ENCODE results near the gene TMA7B. TPM values are rescaled to one million over a fixed set of nuclear protein-coding genes. Genes with fewer than 3 reads are reported as not detected.

Gene TMA7B
- total RNA-seq, 1 donor from 2014 or later = not detected

- no peak overlapping the region for H3K4me3 ChIP-seq
- peaks cover 43% of the 10 kb centered on the region for H3K27me3 ChIP-seq (ENCODE audit: low read depth)
- TF ChIP-seq CTCF (IDR thresholded peaks at IDR 0.05; ENCODE audit: borderline replicate concordance) = no peak
- H3K27ac ChIP-seq (replicated peaks) = no peak overlapping the region
- intact Hi-C loops (cut with micrococcal nuclease) = no loop called here
- no peaks in the 10 kb centered on the region for H3K9me3 ChIP-seq (replicated peaks)
- no peak for DNase-seq
- no peaks in the 10 kb centered on the region for H3K36me3 ChIP-seq
- peaks cover under 1% of the 10 kb centered on the region for H3K4me1 ChIP-seq
Measured at GRCh38 chr22:39980596-39980995, 20.4 kb downstream of the TMA7B start.

GRCh38 chr22:39983346-39983745, 23.1 kb downstream of the TMA7B start:
- no peak overlapping the region for H3K4me3 ChIP-seq
- H3K27ac ChIP-seq (replicated peaks) = no peak overlapping the region
- no peak for DNase-seq
- no peaks in the 10 kb centered on the region for H3K9me3 ChIP-seq (replicated peaks)
- intact Hi-C loops (cut with micrococcal nuclease) = no loop called here
- peaks cover 20% of the 10 kb centered on the region for H3K27me3 ChIP-seq (ENCODE audit: low read depth)
- no peaks in the 10 kb centered on the region for H3K36me3 ChIP-seq
- H3K4me1 ChIP-seq = peaks cover 4% of the 10 kb centered on the region
- no peak for TF ChIP-seq CTCF (IDR thresholded peaks at IDR 0.05; ENCODE audit: borderline replicate concordance)

DNA sequence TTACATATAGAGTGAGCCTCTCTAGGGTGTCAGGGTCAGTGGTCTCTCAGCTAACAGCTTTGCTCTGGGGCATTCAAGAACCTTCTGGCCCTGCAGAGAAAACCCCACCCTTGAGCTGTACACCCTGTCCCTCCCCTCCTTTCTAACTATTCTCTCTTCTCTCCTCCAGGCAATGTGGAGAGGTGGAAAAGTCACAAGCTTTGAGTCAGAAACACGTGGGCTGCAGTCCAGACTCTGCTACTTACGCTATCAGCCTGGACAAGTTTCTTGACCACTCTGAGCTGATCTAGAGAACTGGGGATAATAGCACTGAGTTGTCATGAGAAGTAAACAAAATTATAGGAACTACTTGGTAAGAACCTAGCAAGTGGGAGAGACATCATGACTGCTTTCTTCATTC, 23.8 kb downstream of the TMA7B start:
- no peak for TF ChIP-seq CTCF (IDR thresholded peaks at IDR 0.05; ENCODE audit: borderline replicate concordance)
- no peak for DNase-seq
- H3K4me1 ChIP-seq = peaks cover 7% of the 10 kb centered on the region
- H3K27me3 ChIP-seq (ENCODE audit: low read depth) = peaks cover 14% of the 10 kb centered on the region
- intact Hi-C loops (cut with micrococcal nuclease) = no loop called here
- H3K4me3 ChIP-seq = no peak overlapping the region
- no peak overlapping the region for H3K27ac ChIP-seq (replicated peaks)
- H3K36me3 ChIP-seq = no peaks in the 10 kb centered on the region
- no peaks in the 10 kb centered on the region for H3K9me3 ChIP-seq (replicated peaks)

GRCh38 chr22:39984746-39985145, 24.5 kb downstream of the TMA7B start:
- peaks cover 14% of the 10 kb centered on the region for H3K4me1 ChIP-seq
- peaks cover 9% of the 10 kb centered on the region for H3K27me3 ChIP-seq (ENCODE audit: low read depth)
- H3K27ac ChIP-seq (replicated peaks) = no peak overlapping the region
- H3K4me3 ChIP-seq = no peak overlapping the region
- intact Hi-C loops (cut with micrococcal nuclease) = no loop called here
- H3K9me3 ChIP-seq (replicated peaks) = no peaks in the 10 kb centered on the region
- H3K36me3 ChIP-seq = no peaks in the 10 kb centered on the region
- TF ChIP-seq CTCF (IDR thresholded peaks at IDR 0.05; ENCODE audit: borderline replicate concordance) = no peak
- no peak for DNase-seq

DNA sequence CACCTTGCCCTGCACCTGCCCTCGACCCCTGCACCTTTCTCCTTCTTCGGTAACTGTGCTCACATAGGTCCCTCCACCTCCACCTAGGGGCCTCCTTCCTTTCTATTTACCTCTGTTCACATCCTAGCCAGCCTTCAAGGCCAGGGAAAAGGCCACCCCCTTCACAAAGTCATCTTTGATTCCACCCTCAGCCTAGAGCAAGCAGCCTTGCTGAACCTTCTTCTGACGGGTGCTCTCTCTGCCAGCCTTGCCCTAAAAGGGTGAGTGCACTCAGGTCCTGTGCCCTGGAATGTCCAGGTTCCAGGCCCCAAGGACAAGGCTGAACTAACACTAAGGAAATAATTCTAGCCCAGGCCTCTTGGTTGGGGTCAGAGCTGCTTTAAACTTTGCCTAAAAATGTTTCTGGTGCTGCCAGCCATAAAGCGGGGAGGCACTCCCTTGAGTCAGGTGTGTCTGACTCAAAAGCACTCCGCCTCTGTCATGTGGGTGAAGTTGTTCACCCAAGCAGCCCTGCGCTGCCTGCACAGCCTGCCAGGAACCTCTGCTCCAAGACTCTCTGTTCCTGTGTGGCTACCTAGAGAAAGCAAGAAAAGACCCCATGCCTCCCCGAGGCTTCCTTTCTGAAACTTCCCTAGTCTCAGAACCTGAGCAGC, 25.3 kb downstream of the TMA7B start:
- Histone ChIP-seq H3K27ac (replicated peaks) (no peak overlapping the region), H3K4me3 (no peak overlapping the region), H3K36me3 (no peaks in the 10 kb centered on the region), H3K9me3 (replicated peaks) (no peaks in the 10 kb centered on the region), H3K27me3 (ENCODE audit: low read depth) (peaks cover 9% of the 10 kb centered on the region), H3K4me1 (peaks cover 21% of the 10 kb centered on the region)
- DNase-seq = no peak
- no peak for TF ChIP-seq CTCF (IDR thresholded peaks at IDR 0.05; ENCODE audit: borderline replicate concordance)
- intact Hi-C loops (cut with micrococcal nuclease) = no loop called here
